ENCODE results near the gene CHSY3.

CHSY3 gene
- 0 to 0.37 (median 0.10) reads per million in 18 experiments for total RNA-seq

- peak in 1 of 2 donors; percentile 37 for DNase-seq
Observed at GRCh38 chr5:129904102-129904666, at the start of gene CHSY3. CHSY3 (plus strand) TSS chr5:129904465.

- no peak for DNase-seq
Observed at GRCh38 chr5:129856325-129856724, 47.9 kb upstream of the CHSY3 start.

- no peak for DNase-seq
Observed at GRCh38 chr5:129857116-129857515, 47.1 kb upstream of the CHSY3 start.

GRCh38 chr5:129858131-129858675 lies 46.1 kb upstream of the CHSY3 start:
- no peak for DNase-seq

GRCh38 chr5:129884322-129884721 lies 19.9 kb upstream of the CHSY3 start:
- no peak for DNase-seq

DNA sequence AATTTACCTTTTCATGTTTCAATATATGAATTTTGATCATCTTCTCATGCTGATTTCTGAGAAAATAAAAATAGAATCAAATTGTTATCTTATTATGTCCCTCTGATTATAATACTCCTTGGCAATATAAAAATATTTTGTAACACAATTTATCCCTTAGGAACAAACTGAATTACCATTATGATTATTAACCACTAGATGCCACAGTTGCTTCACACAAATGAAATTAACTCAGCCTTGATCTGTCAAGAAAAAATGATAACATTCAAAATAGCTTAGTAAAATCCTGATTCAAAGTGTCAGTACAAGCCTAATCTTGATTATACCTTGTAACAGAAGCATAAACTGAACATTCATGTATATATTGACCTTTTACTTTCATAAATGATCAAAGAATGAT lies 4.8 kb upstream of the CHSY3 start:
- DNase-seq: no peak

- DNase-seq: no peak
Observed at GRCh38 chr5:129902816-129903215, 1.4 kb upstream of the CHSY3 start.

DNA sequence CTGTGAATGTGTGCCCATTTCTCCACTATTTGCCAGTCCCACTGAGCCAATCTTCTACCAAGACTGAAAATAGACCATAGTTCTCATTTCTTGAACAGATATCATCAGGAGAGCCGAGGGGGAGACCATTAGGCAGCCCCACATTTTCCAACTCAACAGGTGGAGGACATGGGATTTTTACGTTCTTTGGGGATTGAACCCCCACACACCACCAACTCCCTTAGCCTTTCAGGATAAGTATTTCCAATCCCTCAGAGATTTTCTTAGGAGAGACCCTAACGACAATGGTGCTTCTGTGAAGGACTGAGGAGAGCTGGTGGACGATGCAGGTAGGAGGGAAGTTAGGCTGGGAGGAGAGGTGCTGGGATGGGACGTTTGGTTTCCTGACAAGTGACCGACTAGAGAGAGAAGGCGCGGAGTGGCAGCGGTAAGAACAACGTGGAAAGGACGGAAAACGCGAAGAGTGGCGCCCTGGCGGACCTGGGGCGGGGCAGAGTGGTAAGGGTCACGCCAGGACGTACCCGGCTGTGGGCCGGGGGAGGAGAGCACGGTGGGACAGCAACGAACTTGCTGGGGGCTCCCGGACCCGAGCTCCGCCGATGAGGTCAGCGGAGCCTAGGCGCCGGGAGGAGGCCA lies 681 bp upstream of the CHSY3 start:
- no peak for DNase-seq

DNA sequence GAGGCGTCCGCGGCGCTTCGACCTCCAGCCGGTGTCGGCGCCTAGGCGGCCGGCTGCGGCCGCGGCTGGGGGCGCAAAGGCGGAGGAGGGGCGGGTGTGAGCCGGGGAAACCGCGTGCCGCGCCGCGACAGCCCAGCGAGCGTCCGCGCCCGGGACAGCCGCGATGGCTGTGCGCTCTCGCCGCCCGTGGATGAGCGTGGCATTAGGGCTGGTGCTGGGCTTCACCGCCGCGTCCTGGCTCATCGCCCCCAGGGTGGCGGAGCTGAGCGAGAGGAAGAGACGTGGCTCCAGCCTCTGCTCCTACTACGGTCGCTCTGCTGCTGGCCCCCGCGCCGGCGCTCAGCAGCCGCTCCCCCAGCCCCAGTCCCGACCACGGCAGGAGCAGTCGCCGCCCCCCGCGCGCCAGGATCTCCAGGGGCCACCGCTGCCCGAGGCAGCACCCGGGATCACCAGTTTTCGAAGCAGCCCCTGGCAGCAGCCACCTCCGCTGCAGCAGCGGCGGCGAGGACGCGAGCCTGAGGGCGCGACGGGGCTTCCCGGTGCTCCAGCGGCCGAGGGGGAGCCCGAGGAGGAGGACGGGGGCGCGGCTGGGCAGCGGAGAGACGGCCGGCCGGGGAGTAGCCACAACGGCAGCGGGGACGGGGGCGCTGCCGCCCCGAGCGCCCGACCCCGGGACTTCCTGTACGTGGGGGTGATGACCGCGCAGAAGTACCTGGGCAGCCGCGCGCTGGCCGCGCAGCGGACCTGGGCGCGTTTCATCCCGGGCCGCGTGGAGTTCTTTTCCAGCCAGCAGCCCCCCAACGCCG lies 605 bp downstream of the CHSY3 start:
- no peak for DNase-seq

DNA sequence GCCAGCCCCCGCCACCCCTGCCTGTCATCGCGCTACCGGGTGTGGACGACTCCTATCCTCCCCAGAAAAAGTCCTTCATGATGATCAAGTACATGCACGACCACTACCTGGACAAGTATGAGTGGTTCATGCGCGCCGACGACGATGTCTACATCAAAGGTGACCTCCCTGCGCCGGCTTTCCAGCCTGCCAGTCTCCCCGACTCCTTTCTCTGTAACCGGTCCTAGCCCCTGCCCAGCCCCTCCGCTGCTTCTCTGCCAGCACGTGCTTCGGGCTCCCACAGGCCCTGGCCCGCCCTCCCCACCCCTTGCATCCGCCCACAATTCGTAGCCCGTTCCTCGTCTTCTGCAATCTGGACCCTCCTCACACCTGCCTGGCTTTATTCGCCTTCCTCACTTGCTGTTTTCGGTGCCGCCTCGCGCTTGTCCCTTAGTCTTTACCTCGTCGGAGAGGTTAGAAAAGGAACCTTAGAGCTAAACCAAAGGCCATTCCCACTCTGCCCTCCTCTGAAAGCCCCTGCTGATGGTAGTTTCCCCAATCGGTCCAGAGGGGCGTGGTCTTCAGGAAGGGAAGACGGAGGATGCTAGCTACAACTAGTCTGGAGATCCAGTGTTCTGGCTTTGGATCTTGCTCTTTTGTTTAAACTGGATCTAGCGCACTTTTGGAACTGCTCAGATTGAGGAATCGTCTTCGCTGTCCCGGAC lies 1.4 kb downstream of the CHSY3 start:
- DNase-seq: no peak

GRCh38 chr5:129906177-129906887 lies 2.1 kb downstream of the CHSY3 start:
- no peak for DNase-seq

GRCh38 chr5:129909225-129909624 lies 5.0 kb downstream of the CHSY3 start:
- DNase-seq: no peak

GRCh38 chr5:129912601-129913255 lies 8.5 kb downstream of the CHSY3 start:
- DNase-seq: no peak

GRCh38 chr5:129915415-129915814 lies 11.2 kb downstream of the CHSY3 start:
- no peak for DNase-seq

DNA sequence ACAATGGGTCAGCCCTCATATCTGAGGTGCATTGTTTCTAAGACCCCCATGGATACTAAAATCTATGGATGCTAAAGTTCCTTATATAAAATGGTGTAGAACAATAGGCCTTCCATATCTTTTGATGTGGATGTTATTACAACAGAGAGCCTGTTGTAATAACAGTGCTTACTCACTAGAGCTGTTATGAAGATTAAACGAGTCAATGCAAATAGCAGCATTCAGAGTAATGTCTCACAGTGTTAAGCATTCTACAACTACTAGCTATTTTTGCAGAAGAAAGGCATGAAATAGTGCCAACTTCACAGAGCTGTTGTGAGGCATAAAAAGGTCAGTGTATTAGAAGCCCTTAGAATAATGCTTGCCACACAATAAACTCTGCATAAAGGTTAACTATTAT lies 13.0 kb downstream of the CHSY3 start:
- no peak for DNase-seq

GRCh38 chr5:129921204-129921603 lies 16.9 kb downstream of the CHSY3 start:
- no peak for DNase-seq

DNA sequence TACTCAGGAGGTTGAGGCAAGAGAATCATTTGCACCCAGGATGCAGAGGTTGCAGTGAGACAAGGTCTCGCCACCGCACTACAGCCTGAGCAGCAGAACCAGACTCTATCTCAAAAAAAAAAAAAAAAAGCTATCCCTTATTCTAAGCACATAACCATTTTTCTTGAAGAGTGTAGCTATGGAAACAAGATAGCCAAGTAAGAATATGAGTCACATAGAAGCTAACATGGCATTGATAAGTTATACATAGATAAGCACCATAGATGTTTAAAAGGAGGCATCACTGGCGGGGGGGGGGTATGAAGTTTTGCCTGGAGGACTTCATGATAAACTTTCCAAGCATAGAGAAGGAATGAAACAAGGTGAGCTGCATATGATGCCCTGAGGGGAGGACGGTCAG lies 26.0 kb downstream of the CHSY3 start:
- no peak for DNase-seq

DNA sequence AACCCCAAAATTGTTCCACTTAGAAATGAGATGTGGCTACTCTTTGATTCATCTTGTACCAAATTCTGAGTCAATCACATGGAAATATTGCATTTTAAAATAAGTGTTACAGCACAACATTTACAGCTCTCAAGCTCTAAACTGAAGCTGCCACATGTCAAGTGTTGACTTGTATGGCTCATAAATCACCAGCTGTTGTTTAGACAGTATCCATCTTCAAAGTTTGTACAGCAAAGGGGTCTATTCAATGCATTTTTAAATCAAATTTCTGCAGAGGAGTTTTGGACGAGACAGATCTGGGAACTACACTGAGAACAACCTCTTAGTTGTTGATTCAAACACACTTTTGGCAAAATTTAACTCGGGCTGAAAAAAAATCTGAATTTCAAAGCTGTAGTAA lies 31.4 kb downstream of the CHSY3 start:
- DNase-seq: no peak

GRCh38 chr5:129938077-129938476 lies 33.8 kb downstream of the CHSY3 start:
- DNase-seq: no peak

DNA sequence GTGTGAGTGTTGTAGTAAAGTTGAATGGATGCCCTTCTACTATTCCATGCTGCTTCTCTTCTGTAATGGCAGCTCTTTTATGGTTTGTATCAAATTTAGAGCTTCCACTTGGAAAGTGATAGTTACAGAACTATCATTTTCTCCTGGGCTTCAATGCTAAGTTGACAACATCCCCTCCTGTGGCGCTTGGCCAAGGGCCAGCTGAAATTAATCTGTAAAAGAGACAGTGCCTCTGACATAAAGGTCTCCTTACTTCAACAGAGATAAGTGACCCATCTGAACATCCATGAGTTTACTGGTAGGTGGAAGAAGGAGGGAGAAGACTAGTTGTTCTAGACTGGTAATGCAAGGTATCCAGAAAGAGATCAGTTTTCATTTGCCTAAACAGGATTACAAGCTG lies 39.7 kb downstream of the CHSY3 start:
- no peak for DNase-seq

DNA sequence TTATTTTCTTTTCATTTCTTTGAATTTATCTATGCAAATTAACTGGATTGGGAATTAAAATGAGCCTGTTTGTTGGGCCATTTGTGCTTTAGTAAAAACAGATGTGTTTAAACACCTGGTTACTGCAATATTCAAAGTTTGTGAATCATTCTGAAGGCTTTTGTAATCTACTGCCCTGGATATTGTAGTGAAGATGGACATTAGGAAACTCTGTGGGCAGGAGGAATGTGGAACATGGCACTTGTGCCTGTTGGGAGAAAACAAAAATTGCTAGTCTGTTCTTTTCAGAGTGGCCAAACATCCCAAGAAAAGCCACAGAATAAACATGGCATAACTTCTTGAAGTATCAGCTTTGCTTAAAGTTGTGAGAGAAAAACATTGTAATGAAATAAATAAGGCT lies 40.8 kb downstream of the CHSY3 start:
- DNase-seq: no peak

GRCh38 chr5:129945774-129946270 lies 41.6 kb downstream of the CHSY3 start:
- DNase-seq: no peak
